Fibroblast of villous mesenchyme (primary cell): Measurements from ENCODE around the gene ATP2A2. TPM values are rescaled to one million over a fixed set of nuclear protein-coding genes. Genes with fewer than 3 reads are reported as not detected.
A peak's percentile ranks its signal among the peaks of the same experiment; 100 is the strongest.
"Not testable (repeated sequence)": the region's sequence is repeated elsewhere in the genome, so short reads cannot be mapped to it uniquely, and the experiment has no call there.

Experiments used
- DNase-seq: peaks from one replicate; pipeline ENCODE4 v3.0.0-alpha.2; 2010; ENCODE audit warnings: low read depth
- H3K4me3 ChIP-seq: 2 replicates; pipeline ENCODE4 v1.5.1; 2011; ENCODE audit warnings: low read depth, mild to moderate bottlenecking, low read length
- CTCF ChIP-seq: IDR thresholded peaks from 2 replicates; pipeline ENCODE4 v1.5.1; 2012; ENCODE audit warnings: low read depth, mild to moderate bottlenecking, low read length; ENCODE audit not compliant: insufficient read depth
- total RNA-seq: library from RNA; depleted of rRNA; stranded (reverse); fragments of >200 nt; gene quantifications from 2 replicates; pipeline ENCODE4 v1.2.3, GENCODE V29; 2012

The ATP2A2 gene
- total RNA-seq, 1 donor, result 247 TPM

GRCh38 chr12:110352401-110352800 is 71.4 kb downstream of the ATP2A2 start:
- no peak for TF ChIP-seq CTCF
- DNase-seq, result no peak
- no peak overlapping the region for H3K4me3 ChIP-seq

- no peak overlapping the region for H3K4me3 ChIP-seq
- DNase-seq, result no peak
- TF ChIP-seq CTCF, result no peak
Observed at GRCh38 chr12:110353211-110353965, 72.3 kb downstream of the ATP2A2 start.

GRCh38 chr12:110354172-110354780 is 73.2 kb downstream of the ATP2A2 start:
- H3K4me3 ChIP-seq, result no peak overlapping the region
- DNase-seq, result peak; percentile 51
- no peak for TF ChIP-seq CTCF

GRCh38 chr12:110355073-110355472 is 74.0 kb downstream of the ATP2A2 start:
- DNase-seq, result peak; percentile 23

GRCh38 chr12:110358384-110359097 is 77.5 kb downstream of the ATP2A2 start:
- peak; percentile 46 for TF ChIP-seq CTCF
- H3K4me3 ChIP-seq, DNase-seq: not testable (repeated sequence)

More at GRCh38 chr12:110355073-110355472, 74.0 kb downstream of the ATP2A2 start:
- H3K4me3 ChIP-seq, result no peak overlapping the region
- TF ChIP-seq CTCF, result peak; percentile 58

GRCh38 chr12:110361216-110361615 is 80.2 kb downstream of the ATP2A2 start:
- DNase-seq, result no peak
- TF ChIP-seq CTCF, result no peak
- H3K4me3 ChIP-seq, result no peak overlapping the region
